Body of pancreas (tissue), 4 donors: ENCODE data around the gene NOTCH4. TPM values are rescaled to one million over a fixed set of nuclear protein-coding genes. Genes with fewer than 3 reads are reported as not detected.

Source experiments
- ATAC-seq: fragments of 150-250 bp; one replicate; pipeline ENCODE4 v1.9.1; 2016
- DNase-seq, 4 donors: peaks; one replicate each; pipeline ENCODE4 v3.0.0-alpha.2; 2019
- H3K27ac ChIP-seq, 4 donors: fragments of 200-600 bp; sonication (generic); 1 replicate in 3 of 4; 2 replicates in 1 of 4; pipeline versions ENCODE4 v1.5.1 to v1.6.1; 2016 to 2019; ENCODE audit warnings: mild to moderate bottlenecking in 1 of 4, mixed read lengths in 1 of 4, moderate library complexity in 1 of 4
- H3K27me3 ChIP-seq, 2 donors: fragments of 200-600 bp; sonication (generic); one replicate each; pipeline ENCODE4 v1.6.0; 2016; ENCODE audit warnings: mild to moderate bottlenecking in 1 of 2
- H3K36me3 ChIP-seq, 2 donors: fragments of 200-600 bp; sonication (generic); replicated peaks in 1 of 2; 2 replicates each; pipeline ENCODE4 v1.5.1; 2016; ENCODE audit warnings: low read depth in 2 of 2; ENCODE audit not compliant: insufficient read depth in 1 of 2
- H3K4me1 ChIP-seq: fragments of 200-600 bp; sonication (generic); one replicate; pipeline ENCODE4 v1.6.0; 2016
- H3K4me3 ChIP-seq, 2 donors: fragments of 200-600 bp; sonication (generic); 1 replicate in 1 of 2; 2 replicates in 1 of 2; pipeline ENCODE4 v1.5.1; 2016 to 2019
- H3K9me3 ChIP-seq, 3 donors: fragments of 200-600 bp; sonication (generic); 1 replicate in 2 of 3; 2 replicates in 1 of 3; pipeline ENCODE4 v1.5.1; 2016
- POLR2A ChIP-seq, 3 donors: fragments of 450-650 bp; IDR thresholded peaks; one replicate each; pipeline ENCODE4 v1.6.1; 2016; ENCODE audit warnings: antibody characterized with exemption in 3 of 3, mild to moderate bottlenecking in 2 of 3
- WGBS, 2 donors: methylation state at CpG; one replicate each; pipeline ENCODE4 v1.1.5; 2017; 5-methylcytosine and 5-hydroxymethylcytosine counted together
- intact Hi-C: fragments of 100-400 bp; cut with DNase I; formaldehyde crosslinking; loops from one replicate; pipeline ENCODE4 v1.15.1; 2023
- total RNA-seq, 2 donors: library from RNA; depleted of rRNA; stranded (reverse); fragments of >200 nt; gene quantifications; one replicate each; pipeline ENCODE4 v1.1.0, GENCODE V29; 2016
- TF ChIP-seq, protein P1 (sequence below), 7 experiments: fragments of 450-650 bp in 4 of 7; fragments of 200-600 bp in 3 of 7; sonication (generic) in 3 of 7; IDR thresholded peaks; one replicate each; pipeline ENCODE4 v1.5.1; 2016 to 2019; ENCODE audit warnings: antibody characterized with exemption in 7 of 7

NOTCH4 gene
- total RNA-seq, 2 donors from 2014 or later, result 10.6 to 48.1 TPM

DNA sequence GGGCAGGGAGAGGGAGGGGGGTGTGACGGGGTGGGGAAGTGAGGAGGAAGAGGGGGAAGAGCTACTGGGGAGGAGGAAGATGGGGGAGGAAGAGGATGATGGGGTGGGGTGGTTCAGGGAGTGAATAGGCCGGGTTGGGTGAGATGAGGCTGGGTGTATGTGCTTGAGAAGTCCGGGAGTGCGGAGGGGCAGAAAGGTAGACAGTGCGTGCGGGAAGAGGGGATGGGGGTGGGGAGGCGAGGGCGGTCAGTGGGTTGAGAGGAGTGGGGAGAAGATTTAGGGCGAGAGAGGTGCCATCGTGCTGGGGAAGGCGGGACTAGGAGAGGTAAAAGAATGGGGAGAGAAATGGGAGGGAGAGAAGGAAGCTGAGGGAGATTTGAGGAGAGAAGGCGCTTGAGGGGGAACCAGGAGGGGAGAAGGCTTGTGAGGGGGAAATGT, 30.9 kb upstream of the NOTCH4 start:
- H3K9me3 ChIP-seq, result no peaks in the 10 kb centered on the region
- no peak overlapping the region for H3K4me3 ChIP-seq
- WGBS, 2 donors, result 15 to 17% methylated on average over 11 to 12 of the region's 12 CpGs
- no peaks in the 10 kb centered on the region for H3K36me3 ChIP-seq
- peaks cover 0 to 6% of the 10 kb centered on the region in 2 donors for H3K27me3 ChIP-seq
- TF ChIP-seq, protein P1, sequence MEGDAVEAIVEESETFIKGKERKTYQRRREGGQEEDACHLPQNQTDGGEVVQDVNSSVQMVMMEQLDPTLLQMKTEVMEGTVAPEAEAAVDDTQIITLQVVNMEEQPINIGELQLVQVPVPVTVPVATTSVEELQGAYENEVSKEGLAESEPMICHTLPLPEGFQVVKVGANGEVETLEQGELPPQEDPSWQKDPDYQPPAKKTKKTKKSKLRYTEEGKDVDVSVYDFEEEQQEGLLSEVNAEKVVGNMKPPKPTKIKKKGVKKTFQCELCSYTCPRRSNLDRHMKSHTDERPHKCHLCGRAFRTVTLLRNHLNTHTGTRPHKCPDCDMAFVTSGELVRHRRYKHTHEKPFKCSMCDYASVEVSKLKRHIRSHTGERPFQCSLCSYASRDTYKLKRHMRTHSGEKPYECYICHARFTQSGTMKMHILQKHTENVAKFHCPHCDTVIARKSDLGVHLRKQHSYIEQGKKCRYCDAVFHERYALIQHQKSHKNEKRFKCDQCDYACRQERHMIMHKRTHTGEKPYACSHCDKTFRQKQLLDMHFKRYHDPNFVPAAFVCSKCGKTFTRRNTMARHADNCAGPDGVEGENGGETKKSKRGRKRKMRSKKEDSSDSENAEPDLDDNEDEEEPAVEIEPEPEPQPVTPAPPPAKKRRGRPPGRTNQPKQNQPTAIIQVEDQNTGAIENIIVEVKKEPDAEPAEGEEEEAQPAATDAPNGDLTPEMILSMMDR (IDR thresholded peaks at IDR 0.05), result no peak
- TF ChIP-seq POLR2A (IDR thresholded peaks at IDR 0.05), result no peak
- no peak for DNase-seq
- peaks cover 5% of the 10 kb centered on the region for H3K4me1 ChIP-seq
- intact Hi-C loops, result no loop called here
- ATAC-seq, result peak; percentile 21
- peak overlapping the region in 1 of 4 donors; percentile 45 for H3K27ac ChIP-seq

GRCh38 chr6:32252331-32253009, 28.6 kb upstream of the NOTCH4 start:
- DNase-seq (no peak), ATAC-seq (no peak)
- no peak for TF ChIP-seq POLR2A (IDR thresholded peaks at IDR 0.05)
- TF ChIP-seq, protein P1 (IDR thresholded peaks at IDR 0.05), result no peak
- no peaks in the 10 kb centered on the region for H3K36me3 ChIP-seq
- 9 to 57% methylated on average over 2 of the region's 2 CpGs for WGBS, 2 donors
- H3K27ac ChIP-seq, result no peak overlapping the region
- H3K4me1 ChIP-seq, result peaks cover 5% of the 10 kb centered on the region
- no peak overlapping the region for H3K4me3 ChIP-seq
- H3K9me3 ChIP-seq, result no peaks in the 10 kb centered on the region
- intact Hi-C loops, result no loop called here
- H3K27me3 ChIP-seq, result peaks cover 0 to 6% of the 10 kb centered on the region in 2 donors

- H3K4me3 ChIP-seq, result no peak overlapping the region
- intact Hi-C loops, result no loop called here
- TF ChIP-seq, protein P1 (IDR thresholded peaks at IDR 0.05), result no peak
- TF ChIP-seq POLR2A (IDR thresholded peaks at IDR 0.05), result no peak
- no peak for ATAC-seq
- H3K27me3 ChIP-seq, result no peaks in the 10 kb centered on the region
- peaks cover 7% of the 10 kb centered on the region for H3K4me1 ChIP-seq
- H3K36me3 ChIP-seq, result no peaks in the 10 kb centered on the region
- 56 to 74% methylated on average over 2 of the region's 2 CpGs for WGBS, 2 donors
- DNase-seq, result no peak
- no peaks in the 10 kb centered on the region for H3K9me3 ChIP-seq
- no peak overlapping the region for H3K27ac ChIP-seq
Observed at GRCh38 chr6:32249262-32249661, 25.4 kb upstream of the NOTCH4 start.

GRCh38 chr6:32247401-32247800, 23.5 kb upstream of the NOTCH4 start:
- no peak for ATAC-seq
- no peak for DNase-seq
- intact Hi-C loops, result no loop called here

More at GRCh38 chr6:32247401-32247800, 23.5 kb upstream of the NOTCH4 start:
- Histone ChIP-seq H3K36me3 (no peaks in the 10 kb centered on the region), H3K4me3 (no peak overlapping the region), H3K27ac (no peak overlapping the region), H3K4me1 (peaks cover 7% of the 10 kb centered on the region), H3K9me3 (no peaks in the 10 kb centered on the region), H3K27me3 (no peaks in the 10 kb centered on the region)
- TF ChIP-seq, protein P1 (IDR thresholded peaks at IDR 0.05), result no peak
- TF ChIP-seq POLR2A (IDR thresholded peaks at IDR 0.05), result no peak
- WGBS, 2 donors, result 0 to 23% methylated on average over 2 of the region's 2 CpGs
